HG03175 (cell line): Measurements from ENCODE around the gene NADK2.
A peak's percentile ranks its signal among the peaks of the same experiment; 100 is the strongest.
"Not testable (repeated sequence)": the region's sequence is repeated elsewhere in the genome, so short reads cannot be mapped to it uniquely, and the experiment has no call there.

ENCODE experiments used
- ATAC-seq: cut with Tn5 transposase; IDR thresholded peaks from one replicate; pipeline ENCODE4 v1.9.1; 2021; ENCODE audit warnings: mild to moderate bottlenecking, moderate library complexity; ENCODE audit not compliant: unreplicated experiment

Gene NADK2, protein sequence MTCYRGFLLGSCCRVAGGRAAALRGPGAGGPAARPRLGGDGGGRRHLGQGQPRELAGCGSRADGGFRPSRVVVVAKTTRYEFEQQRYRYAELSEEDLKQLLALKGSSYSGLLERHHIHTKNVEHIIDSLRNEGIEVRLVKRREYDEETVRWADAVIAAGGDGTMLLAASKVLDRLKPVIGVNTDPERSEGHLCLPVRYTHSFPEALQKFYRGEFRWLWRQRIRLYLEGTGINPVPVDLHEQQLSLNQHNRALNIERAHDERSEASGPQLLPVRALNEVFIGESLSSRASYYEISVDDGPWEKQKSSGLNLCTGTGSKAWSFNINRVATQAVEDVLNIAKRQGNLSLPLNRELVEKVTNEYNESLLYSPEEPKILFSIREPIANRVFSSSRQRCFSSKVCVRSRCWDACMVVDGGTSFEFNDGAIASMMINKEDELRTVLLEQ

GRCh38 chr5:36241631-36242533 is at the start of gene NADK2:
TSS of gene NADK2 (minus strand) at chr5:36241925. CDS start at chr5:36241798, 127 bp downstream.
- ATAC-seq = peak; percentile 91

DNA sequence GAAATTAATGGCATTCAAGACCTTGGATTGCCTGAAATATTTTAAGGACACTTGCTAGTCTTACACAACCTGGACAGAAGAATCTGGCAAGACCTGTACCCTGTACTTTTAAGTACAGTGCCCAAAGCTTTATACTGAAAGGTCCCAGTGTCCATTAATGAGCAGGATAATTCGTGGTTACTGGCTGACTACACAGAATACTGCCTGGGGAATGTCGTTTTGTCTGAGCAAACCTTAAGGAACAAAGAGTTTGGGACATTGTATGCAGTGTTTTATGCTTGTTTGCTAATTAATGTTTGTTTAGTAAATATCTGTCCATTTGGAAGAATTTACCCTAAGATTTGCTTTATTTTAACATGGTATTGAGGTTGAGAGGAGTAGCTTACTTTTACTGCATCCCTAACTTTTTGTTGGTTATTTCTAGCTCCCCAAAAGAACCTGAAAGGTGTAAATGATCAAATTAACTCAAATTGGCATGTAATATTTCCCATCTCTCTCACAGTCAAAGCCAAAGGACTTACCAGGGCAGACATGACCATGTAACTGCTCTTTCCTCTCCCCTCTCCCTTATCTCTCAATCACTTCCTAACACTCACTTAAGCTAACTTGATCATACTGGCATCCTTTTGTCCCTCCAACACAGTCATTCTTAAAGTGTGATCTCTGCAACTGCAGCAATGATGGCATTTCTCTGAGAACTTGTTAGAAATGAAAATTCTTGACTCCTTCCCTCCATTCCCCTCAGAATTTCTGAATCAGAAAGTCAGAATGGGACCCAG is 44.3 kb upstream of the NADK2 start:
- no peak for ATAC-seq

GRCh38 chr5:36283775-36284174 is 42.0 kb upstream of the NADK2 start:
- not testable (repeated sequence) for ATAC-seq

- no peak for ATAC-seq
Measured at GRCh38 chr5:36281626-36282025, 39.9 kb upstream of the NADK2 start.

GRCh38 chr5:36279054-36279698 is 37.5 kb upstream of the NADK2 start:
- ATAC-seq = no peak

DNA sequence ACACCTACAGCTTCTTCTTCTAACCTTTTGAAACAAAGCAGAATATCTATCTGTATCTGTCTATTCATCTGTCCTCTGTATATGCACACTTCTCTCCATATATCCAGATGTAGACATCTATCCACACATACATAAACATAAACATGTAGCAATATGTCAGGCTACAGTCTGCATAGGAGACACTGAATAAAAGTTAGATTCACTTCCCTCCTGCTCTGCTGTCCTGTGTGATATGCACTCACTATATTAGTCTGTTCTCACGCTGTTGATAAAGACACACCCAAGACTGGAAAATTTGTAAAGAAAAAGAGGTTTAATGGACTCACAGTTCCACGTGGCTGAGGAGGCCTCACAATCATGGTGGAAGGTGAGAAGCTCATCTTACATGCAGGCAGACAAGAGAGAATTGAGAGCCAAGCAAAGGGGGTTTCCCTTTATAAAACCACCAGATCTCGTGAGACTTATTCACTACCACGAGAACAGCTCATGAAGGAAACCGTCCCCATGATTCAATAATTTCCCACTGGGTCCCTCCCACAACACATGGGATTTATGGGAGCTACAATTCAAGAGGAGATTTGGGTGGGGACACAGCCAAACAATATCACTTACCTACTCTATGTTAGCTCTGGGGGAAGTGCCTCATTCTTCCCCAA is 35.9 kb upstream of the NADK2 start:
- ATAC-seq = no peak

DNA sequence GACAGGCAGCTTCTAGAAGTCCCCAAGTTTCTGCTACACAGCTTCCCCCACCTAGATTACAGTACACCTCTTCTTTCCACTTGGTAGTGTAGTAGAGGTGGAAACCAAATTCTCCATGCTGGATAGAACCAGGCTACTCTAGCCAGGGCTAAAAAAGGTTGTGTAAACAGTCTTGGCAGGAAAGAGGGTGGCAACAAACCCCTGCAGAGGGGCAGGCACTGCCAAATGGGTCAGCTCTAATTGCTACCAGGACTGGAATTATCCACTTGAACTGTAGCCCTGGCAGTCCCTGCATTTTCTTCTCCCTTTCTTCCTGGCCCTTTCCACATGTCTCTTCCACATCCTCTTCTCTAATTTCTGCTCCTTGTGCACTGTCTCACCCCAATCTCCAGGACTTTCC is 35.1 kb upstream of the NADK2 start:
- no peak for ATAC-seq

- ATAC-seq = no peak
Measured at GRCh38 chr5:36273809-36274526, 32.2 kb upstream of the NADK2 start.

DNA sequence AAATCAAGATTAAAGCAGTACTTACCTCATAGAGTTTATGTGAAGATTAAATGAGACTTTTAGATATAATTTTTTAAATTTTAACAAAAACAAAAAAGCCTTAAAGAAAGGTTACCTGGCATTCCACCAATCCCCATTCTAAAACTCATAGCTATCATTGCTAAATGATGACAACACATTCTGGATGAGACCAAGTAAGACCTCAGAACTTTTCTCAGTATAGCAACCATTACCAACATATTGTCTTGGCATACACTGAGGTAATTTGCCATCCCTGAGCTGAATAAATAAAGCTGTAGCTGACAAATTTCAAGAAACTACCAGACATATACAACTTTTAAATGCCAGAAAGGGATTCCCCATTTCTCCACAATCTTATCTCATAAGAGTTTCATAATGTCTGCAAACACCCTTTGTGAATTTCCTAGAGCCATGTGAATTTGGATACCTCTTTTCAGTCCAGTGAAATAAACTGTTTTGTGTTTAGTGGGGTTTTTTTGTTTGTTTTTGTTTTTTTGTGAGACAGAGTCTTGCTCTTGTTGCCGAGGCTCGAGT is 30.5 kb upstream of the NADK2 start:
- no peak for ATAC-seq

GRCh38 chr5:36270876-36271575 is 29.3 kb upstream of the NADK2 start:
- ATAC-seq = no peak

DNA sequence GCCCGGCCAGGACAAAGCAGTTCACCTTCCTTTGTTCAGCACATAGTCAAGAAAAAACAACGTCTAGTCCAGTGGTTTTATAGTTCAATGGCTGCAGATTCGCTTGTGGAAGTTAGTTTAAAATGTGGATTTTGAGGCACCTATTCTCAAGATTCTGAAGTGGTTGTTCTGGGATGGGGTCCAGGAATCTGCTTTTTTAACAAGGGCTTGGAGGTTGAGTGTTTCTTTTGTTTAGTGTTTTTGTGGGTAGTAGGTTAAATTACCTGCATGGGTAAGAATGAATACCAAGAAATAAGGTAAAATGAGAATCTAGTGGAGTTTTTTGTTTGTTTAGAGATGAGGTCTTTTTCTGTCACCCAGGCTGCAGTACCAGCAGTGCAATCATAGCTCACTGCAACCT is 28.4 kb upstream of the NADK2 start:
- no peak for ATAC-seq

DNA sequence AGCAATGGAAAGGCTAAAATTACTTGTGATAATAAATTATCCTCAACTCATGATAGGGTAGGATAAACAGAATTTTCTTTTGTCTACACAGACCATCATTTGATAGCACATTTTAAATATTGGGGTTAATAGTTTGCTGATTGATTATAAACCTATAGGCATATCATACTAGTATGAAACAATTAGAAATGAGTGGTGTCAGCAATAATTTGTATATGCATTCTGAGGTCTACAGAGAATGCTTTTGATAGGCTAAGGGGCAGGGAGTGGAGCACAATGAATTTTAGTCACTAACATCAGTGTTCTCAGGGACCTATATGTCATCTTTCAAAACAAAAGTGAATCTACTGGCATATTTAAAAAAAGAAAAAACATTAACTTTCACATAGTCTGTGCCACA is 27.8 kb upstream of the NADK2 start:
- no peak for ATAC-seq

DNA sequence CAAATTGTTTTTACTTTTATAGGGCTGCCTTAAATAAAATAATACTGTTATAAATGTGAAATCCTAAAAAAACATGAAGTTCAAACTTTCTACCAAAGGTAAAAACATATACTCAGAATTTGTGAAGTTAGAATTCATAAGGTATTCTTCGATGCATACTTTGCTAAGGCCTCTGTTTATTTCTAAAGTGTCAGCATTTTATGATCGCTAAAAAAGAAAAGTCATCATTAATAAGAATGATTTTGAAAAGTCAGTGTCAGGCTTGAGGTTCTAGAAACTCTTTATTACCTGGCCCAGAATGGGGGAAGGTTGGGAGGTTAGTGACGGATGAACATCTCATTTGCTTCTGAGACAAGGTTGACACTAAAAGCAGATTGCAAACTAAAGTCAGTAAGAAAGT is 26.2 kb upstream of the NADK2 start:
- no peak for ATAC-seq

GRCh38 chr5:36264202-36264760 is 22.6 kb upstream of the NADK2 start:
- no peak for ATAC-seq

DNA sequence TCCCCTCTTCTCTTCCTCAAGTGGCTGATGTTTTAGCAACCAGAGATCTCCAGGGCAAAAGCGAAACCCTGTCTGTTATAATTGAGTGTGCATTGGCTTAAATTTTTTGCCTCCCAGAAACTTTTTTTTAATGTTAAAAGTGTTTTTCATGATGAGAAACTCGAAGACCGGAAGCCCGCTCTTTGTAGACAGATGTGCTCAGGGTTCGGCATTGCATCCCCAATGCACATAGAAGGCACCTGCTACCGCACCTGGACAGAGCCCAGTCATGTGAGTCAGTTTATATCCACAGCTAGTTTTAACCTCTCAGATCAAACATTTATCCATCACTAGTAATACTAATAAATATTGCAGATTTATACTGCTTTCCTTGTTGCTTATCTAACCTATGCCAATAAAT is 19.5 kb upstream of the NADK2 start:
- no peak for ATAC-seq

DNA sequence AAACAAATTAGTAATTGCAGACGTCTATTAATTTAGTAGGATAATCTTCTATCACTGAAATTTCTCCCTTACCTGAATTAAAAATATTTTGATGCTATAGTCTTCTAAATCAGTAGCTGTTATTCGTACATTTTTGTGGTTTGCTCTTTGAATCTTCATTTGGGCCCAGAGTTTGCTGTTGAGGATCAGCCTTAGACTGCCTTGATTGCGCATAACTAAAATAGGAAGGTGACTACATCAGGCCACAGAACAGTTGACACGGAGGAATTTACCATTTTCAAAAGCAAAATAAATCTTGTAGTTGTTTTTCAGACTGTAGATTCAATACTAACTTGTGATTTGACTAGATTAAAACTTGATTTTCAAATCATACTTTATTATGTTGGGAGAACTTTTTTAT is 11.8 kb upstream of the NADK2 start:
- ATAC-seq = no peak

DNA sequence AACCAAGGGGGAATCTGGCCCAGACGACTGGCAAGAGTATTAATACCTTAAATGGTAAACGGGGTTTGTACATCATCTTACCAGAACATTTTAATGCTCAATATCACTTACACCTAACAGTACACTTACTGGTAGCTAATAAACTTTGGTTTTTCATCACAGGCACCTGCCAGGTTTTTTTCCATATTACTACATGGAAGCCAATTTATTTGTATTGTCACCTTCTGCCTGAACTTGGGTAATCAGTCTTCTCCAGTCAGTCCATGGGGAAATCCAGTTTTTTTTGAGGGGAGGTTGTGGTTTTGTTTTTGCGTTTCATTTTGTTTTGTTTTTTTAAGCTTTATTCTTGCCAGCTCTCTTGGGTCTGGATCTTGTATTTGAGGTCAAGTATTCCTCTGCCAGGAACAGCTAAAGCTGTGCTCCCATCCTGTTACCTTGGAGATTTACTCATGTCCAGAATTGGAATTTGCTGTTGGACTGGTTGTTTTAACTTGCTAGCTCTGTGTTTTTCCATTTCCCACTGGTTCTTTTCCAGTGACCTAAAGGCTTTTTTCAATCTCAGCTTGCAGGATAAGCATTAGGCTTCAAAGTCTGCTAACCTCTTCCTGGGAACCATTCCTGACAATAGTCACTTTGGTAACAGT is 11.1 kb upstream of the NADK2 start:
- no peak for ATAC-seq

DNA sequence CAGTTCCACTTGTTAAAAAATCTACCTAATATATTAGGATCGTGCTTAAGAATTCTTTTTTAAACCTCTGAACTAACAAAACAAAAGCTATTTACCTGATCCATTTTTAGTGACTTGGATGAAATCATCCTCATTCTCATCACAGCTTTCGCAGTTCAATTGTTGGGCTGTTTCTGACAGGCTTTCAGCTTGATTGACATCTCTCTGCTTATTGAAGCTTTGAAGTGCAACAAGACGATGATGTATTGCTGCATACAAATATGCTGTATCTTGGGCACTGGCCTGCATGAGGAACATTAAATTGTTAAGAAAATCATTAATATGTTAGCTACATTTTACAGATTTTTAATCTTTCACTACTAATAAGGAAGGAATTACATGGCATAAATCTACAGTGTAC is 9.5 kb upstream of the NADK2 start:
- ATAC-seq = no peak
